Pulmonary artery endothelial cell (primary cell): Measurements from ENCODE around the gene VPS4B. TPM values are rescaled to one million over a fixed set of nuclear protein-coding genes. Genes with fewer than 3 reads are reported as not detected.

Experiments used
- total RNA-seq: library from RNA; depleted of rRNA; stranded (reverse); fragments of >200 nt; gene quantifications from 2 replicates; pipeline ENCODE4 v1.2.3, GENCODE V29; 2014

The VPS4B gene
- total RNA-seq, 1 donor from 2014 or later = 47.7 TPM

Other genes with a start within 250 kb of the VPS4B start
- 1.3 and 1.4 TPM in 2 replicates for gene BCL2, start 102.7 kb downstream of the VPS4B start, total RNA-seq
- gene KDSR, start 55.3 kb downstream of the VPS4B start, total RNA-seq = 17.6 and 29.5 TPM in 2 replicates
- 0.07 and 0.14 TPM in 2 replicates for gene SERPINB5, start 54.5 kb upstream of the VPS4B start, total RNA-seq
- not detected in 2 replicates for gene SERPINB12, start 119.9 kb upstream of the VPS4B start, total RNA-seq
- gene SERPINB13, start 164.9 kb upstream of the VPS4B start, total RNA-seq = not detected in 2 replicates
- gene SERPINB4, start 221.8 kb upstream of the VPS4B start, total RNA-seq = not detected in 2 replicates
- gene SERPINB3, start 239.4 kb upstream of the VPS4B start, total RNA-seq = not detected in 2 replicates